Kidney tubule cell (primary cell): Measurements from ENCODE around the gene ANKIB1.
"Not testable (repeated sequence)": the region's sequence is repeated elsewhere in the genome, so short reads cannot be mapped to it uniquely, and the experiment has no call there.

Experiments
- DNase-seq: peaks from one replicate; pipeline ENCODE4 v3.0.0-alpha.2; 2018; ENCODE audit warnings: low spot score

The ANKIB1 gene

GRCh38 chr7:92402920-92403759 is 157.4 kb downstream of the ANKIB1 start:
- peak; percentile 17 for DNase-seq

GRCh38 chr7:92403760-92404074 is 157.9 kb downstream of the ANKIB1 start:
- DNase-seq, result no peak

- DNase-seq, result no peak
These were observed 158.4 kb downstream of the ANKIB1 start for GRCh38 chr7:92404170-92404614.

- DNase-seq, result no peak
These were observed 163.6 kb downstream of the ANKIB1 start for GRCh38 chr7:92409357-92409756.

GRCh38 chr7:92410162-92410561 is 164.4 kb downstream of the ANKIB1 start:
- not testable (repeated sequence) for DNase-seq

- DNase-seq, result no peak
These were observed 167.0 kb downstream of the ANKIB1 start for GRCh38 chr7:92412745-92413144.

GRCh38 chr7:92413550-92413949 is 167.8 kb downstream of the ANKIB1 start:
- no peak for DNase-seq

GRCh38 chr7:92415225-92415624 is 169.5 kb downstream of the ANKIB1 start:
- DNase-seq, result no peak

- no peak for DNase-seq
These were observed 172.1 kb downstream of the ANKIB1 start for GRCh38 chr7:92417913-92418312.

GRCh38 chr7:92421676-92422435 is 176.1 kb downstream of the ANKIB1 start:
- DNase-seq, result peak; percentile 29

- no peak for DNase-seq
These were observed 177.2 kb downstream of the ANKIB1 start for GRCh38 chr7:92422926-92423325.

- no peak for DNase-seq
These were observed 177.9 kb downstream of the ANKIB1 start for GRCh38 chr7:92423710-92424131.

GRCh38 chr7:92425311-92425947 is 179.7 kb downstream of the ANKIB1 start:
- no peak for DNase-seq

GRCh38 chr7:92427193-92427592 is 181.4 kb downstream of the ANKIB1 start:
- no peak for DNase-seq

GRCh38 chr7:92432299-92432946 is 186.6 kb downstream of the ANKIB1 start:
- DNase-seq, result no peak

GRCh38 chr7:92433019-92433418 is 187.2 kb downstream of the ANKIB1 start:
- DNase-seq, result no peak

- DNase-seq, result no peak
These were observed 189.8 kb downstream of the ANKIB1 start for GRCh38 chr7:92435542-92435941.

- no peak for DNase-seq
These were observed 191.1 kb downstream of the ANKIB1 start for GRCh38 chr7:92436612-92437445.

- no peak for DNase-seq
These were observed 192.2 kb downstream of the ANKIB1 start for GRCh38 chr7:92437956-92438491.

GRCh38 chr7:92442720-92443119 is 196.9 kb downstream of the ANKIB1 start:
- DNase-seq, result not testable (repeated sequence)

GRCh38 chr7:92446869-92447344 is 201.1 kb downstream of the ANKIB1 start:
- DNase-seq, result no peak
